GM12878 (cell line): ENCODE results near the gene DAGLA. TPM values are rescaled to one million over a fixed set of nuclear protein-coding genes. Genes with fewer than 3 reads are reported as not detected.

Experiments
- ATAC-seq: fragments of 200-7000 bp; cut with Tn5 transposase; 3 replicates; pipeline ENCODE4 v1.9.1; 2020; ENCODE audit warnings: mild to moderate bottlenecking, moderate library complexity
- BruUV-seq: library from RNA; stranded (reverse); fragments of 400-500 nt; replicated peaks from 2 replicates; lab custom pipeline; 2021; lab: Mats Ljungman, UMichigan
- CTCF ChIA-PET: fragments of 300-600 bp; sonication (Branson Sonifier 250); formaldehyde crosslinking; extraction: SDS; loops from one replicate; lab custom pipeline; 2021; ENCODE audit warnings: inconsistent platforms; lab: Yijun Ruan, JAX
- POLR2A ChIA-PET: fragments of 350-600 bp; formaldehyde crosslinking; extraction: SDS; loops from one replicate; lab custom pipeline; 2021; ENCODE audit warnings: inconsistent platforms; lab: Charles Lee
- RAD21 ChIA-PET: fragments of 300-600 bp; sonication (Branson Sonifier 250); formaldehyde crosslinking; loops from one replicate; lab custom pipeline; 2023; ENCODE audit warnings: antibody characterized with exemption; ENCODE audit not compliant: unreplicated experiment; lab: Charles Lee
- SMC1A ChIA-PET: fragments of 300-600 bp; sonication (Branson Sonifier 250); formaldehyde crosslinking; loops from one replicate; lab custom pipeline; 2023; ENCODE audit not compliant: unreplicated experiment, uncharacterized antibody; lab: Charles Lee
- DNase-seq: peaks from one replicate; pipeline ENCODE4 v3.0.0-alpha.2; 2011; ENCODE audit warnings: low read depth, low spot score
- FAIRE-seq: peaks from 3 replicates; lab custom pipeline; 2011; peaks lifted over from hg19 to GRCh38; lab: Jason Lieb, UNC
- H2AFZ ChIP-seq: 2 replicates; pipeline ENCODE4 v1.6.0; 2011; ENCODE audit warnings: low read depth, low read length, control low read depth; ENCODE audit not compliant: control insufficient read depth
- H3K27ac ChIP-seq: 2 replicates; pipeline ENCODE4 v1.5.1; 2011; ENCODE audit warnings: control low read depth; ENCODE audit not compliant: control insufficient read depth, insufficient read depth
- H3K27me3 ChIP-seq, 2 experiments: replicated peaks in 1 of 2; 2 replicates each; pipeline versions ENCODE4 v1.6.0 to v1.6.1; 2011; ENCODE audit warnings: low read length in 1 of 2; ENCODE audit not compliant: control insufficient read depth in 2 of 2, insufficient read depth in 2 of 2
- H3K36me3 ChIP-seq, 2 experiments: 2 replicates each; pipeline ENCODE4 v1.5.1; 2011; ENCODE audit warnings: low read length in 1 of 2; ENCODE audit not compliant: control insufficient read depth in 2 of 2, insufficient read depth in 2 of 2
- H3K4me1 ChIP-seq: 2 replicates; pipeline ENCODE4 v1.6.1; 2011; ENCODE audit warnings: mild to moderate bottlenecking, low read length, moderate library complexity, mixed read lengths; ENCODE audit not compliant: control insufficient read depth, insufficient read depth
- H3K4me2 ChIP-seq: 2 replicates; pipeline ENCODE4 v1.6.0; 2011; ENCODE audit warnings: control low read depth; ENCODE audit not compliant: control insufficient read depth, insufficient read depth
- H3K4me3 ChIP-seq: fragments of 200-600 bp; sonication (generic); 2 replicates; pipeline ENCODE4 v1.5.1; 2016
- H3K79me2 ChIP-seq: 2 replicates; pipeline ENCODE4 v1.6.0; 2011; ENCODE audit warnings: low read length; ENCODE audit not compliant: control insufficient read depth, insufficient read depth
- H3K9ac ChIP-seq: 2 replicates; pipeline ENCODE4 v1.8.0; 2011; ENCODE audit warnings: low read length, control low read depth, mixed read lengths; ENCODE audit not compliant: control insufficient read depth, insufficient read depth
- H3K9me3 ChIP-seq: replicated peaks from 3 replicates; pipeline ENCODE4 v1.5.1; 2011; ENCODE audit warnings: mild to moderate bottlenecking, low read length; ENCODE audit not compliant: control insufficient read depth, insufficient read depth
- H4K20me1 ChIP-seq: 2 replicates; pipeline ENCODE4 v1.6.0; 2011; ENCODE audit not compliant: control insufficient read depth, insufficient read depth
- ATF7 ChIP-seq: fragments of 450-650 bp; IDR thresholded peaks from 2 replicates; pipeline ENCODE4 v1.6.1; 2016; ENCODE audit warnings: low read depth, mild to moderate bottlenecking
- BCLAF1 ChIP-seq: fragments of 450-650 bp; IDR thresholded peaks from 2 replicates; pipeline ENCODE4 v1.6.1; 2017; ENCODE audit warnings: antibody characterized with exemption, mild to moderate bottlenecking, moderate library complexity
- CEBPZ ChIP-seq: fragments of 150-350 bp; IDR thresholded peaks from 2 replicates; pipeline ENCODE4 v1.6.1; 2016; ENCODE audit warnings: low read depth, low read length
- ELK1 ChIP-seq: IDR thresholded peaks from 2 replicates; pipeline ENCODE4 v1.6.1; 2012; ENCODE audit warnings: low read depth, low read length, improper control_type of control experiment
- FOS ChIP-seq: IDR thresholded peaks from 3 replicates; pipeline ENCODE4 v1.6.1; 2011; ENCODE audit warnings: borderline replicate concordance; ENCODE audit not compliant: insufficient read length; ENCODE audit errors: extremely low read depth
- IKZF2 ChIP-seq, 2 experiments: fragments of 450-650 bp; IDR thresholded peaks; 2 replicates each; pipeline ENCODE4 v1.6.1; 2017; ENCODE audit warnings: mild to moderate bottlenecking in 2 of 2, moderate library complexity in 2 of 2
- MTA3 ChIP-seq: IDR thresholded peaks from 2 replicates; pipeline ENCODE4 v1.6.1; 2012; ENCODE audit warnings: low read length, inconsistent platforms, borderline replicate concordance
- MYB ChIP-seq: fragments of 150-350 bp; IDR thresholded peaks from 2 replicates; pipeline ENCODE4 v1.6.1; 2014; ENCODE audit warnings: mild to moderate bottlenecking, low read depth, low read length, borderline replicate concordance
- NFYA ChIP-seq: IDR thresholded peaks from 2 replicates; pipeline ENCODE4 v1.6.1; 2011; ENCODE audit warnings: low read depth, mild to moderate bottlenecking, low read length, improper control_type of control experiment, borderline replicate concordance
- RAD21 ChIP-seq: IDR thresholded peaks from 2 replicates; pipeline ENCODE4 v1.6.1; 2011; ENCODE audit warnings: mild to moderate bottlenecking, low read depth, low read length, moderate library complexity; ENCODE audit not compliant: insufficient read depth
- SREBF2 ChIP-seq: IDR thresholded peaks from 2 replicates; pipeline ENCODE4 v1.6.1; 2012; ENCODE audit warnings: mild to moderate bottlenecking, low read length
- STAT1 ChIP-seq: fragments of 450-650 bp; conservative IDR thresholded peaks from 2 replicates; pipeline ENCODE4 v1.6.1; 2014; ENCODE audit warnings: antibody characterized with exemption, mild to moderate bottlenecking
- SUPT20H ChIP-seq: IDR thresholded peaks from 2 replicates; pipeline ENCODE4 v1.6.1; 2011; ENCODE audit warnings: low read depth, mild to moderate bottlenecking, low read length, moderate library complexity, borderline replicate concordance; ENCODE audit not compliant: control insufficient read depth
- WGBS: methylation state at CpG from one replicate; pipeline ENCODE4 v1.1.6; 2016; ENCODE audit warnings: low lambda C conversion rate; ENCODE audit not compliant: insufficient replicate concordance, insufficient coverage; ENCODE audit errors: missing lambda C conversion rate; 5-methylcytosine and 5-hydroxymethylcytosine counted together
- in situ Hi-C: fragments of 300-500 bp; cut with MboI; formaldehyde crosslinking; loops from 9 replicates; pipeline ENCODE4 v1.14.3; 2018; ENCODE audit warnings: mixed read lengths
- intact Hi-C: fragments of 100-400 bp; cut with micrococcal nuclease; formaldehyde crosslinking; loops from one replicate; pipeline ENCODE4 v1.14.2; 2022; ENCODE audit not compliant: unreplicated experiment
- polyA plus RNA-seq, 11 experiments: library from polyadenylated mRNA; depleted of rRNA in 4 of 11; unstranded in 6 of 11; stranded (reverse) in 5 of 11; fragments of >200 nt; fragmentation: Nextera tagmentation in 4 of 11; fragmentation: Illumina TruSeq in 1 of 11; extraction: Ambion mirVana in 4 of 11; extraction: Trizol in 1 of 11; gene quantifications; 1 replicate in 1 of 11; 2 replicates in 10 of 11; pipeline versions ENCODE4 v1.2.1 to v1.2.3, GENCODE V29; 2011 to 2016; ENCODE audit warnings: inconsistent platforms in 2 of 11, missing spikeins in 2 of 11, low read depth in 1 of 11
- total RNA-seq, 4 experiments: library from RNA; depleted of rRNA in 3 of 4; stranded (reverse); fragments of >200 nt in 3 of 4; fragmentation: Illumina TruSeq in 1 of 4; extraction: Trizol in 1 of 4; gene quantifications; 2 replicates each; pipeline versions ENCODE4 v1.2.1 to v1.2.3, GENCODE V29; 2013 to 2021

Gene DAGLA
- total and polyA plus RNA-seq, 10 of the 15 experiments (the other 5 are each of a cell fraction or from before 2014, with no cell fraction given): 0.05 TPM; not detected in 9

- DNase-seq (no peak), FAIRE-seq (no peak), ATAC-seq (no peak)
- H3K79me2 ChIP-seq: no peaks in the 10 kb centered on the region
- intact Hi-C loops (loop anchor here (10.0 kb wide), 1 partner anchor 97 kb away; no protein-coding TSS in a partner anchor), in situ Hi-C loops (no loop called here)
- no peaks in the 10 kb centered on the region for H4K20me1 ChIP-seq
- POLR2A ChIA-PET: no interaction called here
- 63% methylated on average over 12 of the region's 12 CpGs for WGBS
- no peaks in the 10 kb centered on the region for H3K36me3 ChIP-seq
- no peak overlapping the region for H3K27ac ChIP-seq
- CTCF ChIA-PET: interaction anchor here (0.8 kb wide), 1 partner anchor 314 kb away, joined by 3 read pairs; no protein-coding TSS in a partner anchor
- SMC1A ChIA-PET: no interaction called here
- no peak overlapping the region for H2AFZ ChIP-seq
- H3K9me3 ChIP-seq: no peaks in the 10 kb centered on the region
- no TSS peak for BruUV-seq
- H3K4me3 ChIP-seq: no peak overlapping the region
- no peaks in the 10 kb centered on the region for H3K4me1 ChIP-seq
- H3K9ac ChIP-seq: no peak overlapping the region
- TF ChIP-seq NFYA (no peak), IKZF2 (IDR thresholded peaks at IDR 0.05) (no peak), FOS (no peak), ELK1 (no peak), RAD21 (no peak), SUPT20H (no peak), CEBPZ (no peak), STAT1 (no peak), MTA3 (no peak), SREBF2 (no peak), BCLAF1 (no peak), MYB (no peak), ATF7 (no peak)
- H3K4me2 ChIP-seq: no peak overlapping the region
- RAD21 ChIA-PET: no interaction called here
- H3K27me3 ChIP-seq: peaks cover 0 to 2% of the 10 kb centered on the region in 2 experiments; a peak in 2 of 4 replicates
These were observed 48.1 kb upstream of the DAGLA start for GRCh38 chr11:61632096-61632495.
